Measurements from ENCODE around the gene PLXDC2.

DNA sequence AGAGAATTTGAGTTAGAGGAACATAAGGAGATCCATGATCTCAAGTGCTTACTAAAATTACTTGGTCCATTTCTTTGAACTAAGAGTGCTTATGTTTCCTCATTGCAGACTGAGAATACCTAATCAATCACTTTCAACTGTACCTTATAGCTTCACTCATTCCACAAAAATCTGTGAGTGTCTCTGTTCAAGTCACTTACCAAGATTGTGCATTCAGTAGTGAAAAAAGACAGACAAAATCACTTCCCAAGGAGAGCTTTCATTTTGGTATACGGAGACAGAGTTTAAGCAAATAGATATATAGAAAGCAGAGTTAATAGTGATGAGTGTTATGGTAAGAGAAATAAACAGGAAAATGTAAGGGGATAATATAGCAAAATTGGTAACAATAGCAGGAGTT lies 364.5 kb downstream of the PLXDC2 start:
- TF ChIP-seq, protein P1, sequence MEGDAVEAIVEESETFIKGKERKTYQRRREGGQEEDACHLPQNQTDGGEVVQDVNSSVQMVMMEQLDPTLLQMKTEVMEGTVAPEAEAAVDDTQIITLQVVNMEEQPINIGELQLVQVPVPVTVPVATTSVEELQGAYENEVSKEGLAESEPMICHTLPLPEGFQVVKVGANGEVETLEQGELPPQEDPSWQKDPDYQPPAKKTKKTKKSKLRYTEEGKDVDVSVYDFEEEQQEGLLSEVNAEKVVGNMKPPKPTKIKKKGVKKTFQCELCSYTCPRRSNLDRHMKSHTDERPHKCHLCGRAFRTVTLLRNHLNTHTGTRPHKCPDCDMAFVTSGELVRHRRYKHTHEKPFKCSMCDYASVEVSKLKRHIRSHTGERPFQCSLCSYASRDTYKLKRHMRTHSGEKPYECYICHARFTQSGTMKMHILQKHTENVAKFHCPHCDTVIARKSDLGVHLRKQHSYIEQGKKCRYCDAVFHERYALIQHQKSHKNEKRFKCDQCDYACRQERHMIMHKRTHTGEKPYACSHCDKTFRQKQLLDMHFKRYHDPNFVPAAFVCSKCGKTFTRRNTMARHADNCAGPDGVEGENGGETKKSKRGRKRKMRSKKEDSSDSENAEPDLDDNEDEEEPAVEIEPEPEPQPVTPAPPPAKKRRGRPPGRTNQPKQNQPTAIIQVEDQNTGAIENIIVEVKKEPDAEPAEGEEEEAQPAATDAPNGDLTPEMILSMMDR (conservative IDR thresholded peaks at IDR 0.05; ENCODE audit: low read depth in 2 of 2), result no peak
- TF ChIP-seq, protein P2, sequence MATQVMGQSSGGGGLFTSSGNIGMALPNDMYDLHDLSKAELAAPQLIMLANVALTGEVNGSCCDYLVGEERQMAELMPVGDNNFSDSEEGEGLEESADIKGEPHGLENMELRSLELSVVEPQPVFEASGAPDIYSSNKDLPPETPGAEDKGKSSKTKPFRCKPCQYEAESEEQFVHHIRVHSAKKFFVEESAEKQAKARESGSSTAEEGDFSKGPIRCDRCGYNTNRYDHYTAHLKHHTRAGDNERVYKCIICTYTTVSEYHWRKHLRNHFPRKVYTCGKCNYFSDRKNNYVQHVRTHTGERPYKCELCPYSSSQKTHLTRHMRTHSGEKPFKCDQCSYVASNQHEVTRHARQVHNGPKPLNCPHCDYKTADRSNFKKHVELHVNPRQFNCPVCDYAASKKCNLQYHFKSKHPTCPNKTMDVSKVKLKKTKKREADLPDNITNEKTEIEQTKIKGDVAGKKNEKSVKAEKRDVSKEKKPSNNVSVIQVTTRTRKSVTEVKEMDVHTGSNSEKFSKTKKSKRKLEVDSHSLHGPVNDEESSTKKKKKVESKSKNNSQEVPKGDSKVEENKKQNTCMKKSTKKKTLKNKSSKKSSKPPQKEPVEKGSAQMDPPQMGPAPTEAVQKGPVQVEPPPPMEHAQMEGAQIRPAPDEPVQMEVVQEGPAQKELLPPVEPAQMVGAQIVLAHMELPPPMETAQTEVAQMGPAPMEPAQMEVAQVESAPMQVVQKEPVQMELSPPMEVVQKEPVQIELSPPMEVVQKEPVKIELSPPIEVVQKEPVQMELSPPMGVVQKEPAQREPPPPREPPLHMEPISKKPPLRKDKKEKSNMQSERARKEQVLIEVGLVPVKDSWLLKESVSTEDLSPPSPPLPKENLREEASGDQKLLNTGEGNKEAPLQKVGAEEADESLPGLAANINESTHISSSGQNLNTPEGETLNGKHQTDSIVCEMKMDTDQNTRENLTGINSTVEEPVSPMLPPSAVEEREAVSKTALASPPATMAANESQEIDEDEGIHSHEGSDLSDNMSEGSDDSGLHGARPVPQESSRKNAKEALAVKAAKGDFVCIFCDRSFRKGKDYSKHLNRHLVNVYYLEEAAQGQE (IDR thresholded peaks at IDR 0.05; ENCODE audit: unreplicated experiment), result no peak
- TF ChIP-seq EZH2phosphoT487 (IDR thresholded peaks at IDR 0.05; ENCODE audit: unreplicated experiment), result no peak
- TF ChIP-seq POLR2AphosphoS5 (IDR thresholded peaks at IDR 0.05; ENCODE audit: low read depth), result no peak
